GM21526 (cell line): ENCODE measurements around the gene RAB3GAP2.
"Not testable (repeated sequence)": the region's sequence is repeated elsewhere in the genome, so short reads cannot be mapped to it uniquely, and the experiment has no call there.

Source experiments
- ATAC-seq: cut with Tn5 transposase; IDR thresholded peaks from one replicate; pipeline ENCODE4 v1.9.1; 2021; ENCODE audit warnings: moderate library complexity; ENCODE audit not compliant: unreplicated experiment, low FRiP score

RAB3GAP2 gene

GRCh38 chr1:220272047-220272840 is at the start of gene RAB3GAP2:
TSS of gene RAB3GAP2 (minus strand) at chr1:220272453. CDS start at chr1:220272337, 116 bp downstream.
- ATAC-seq = peak; percentile 97

GRCh38 chr1:220321758-220322157 is 49.5 kb upstream of the RAB3GAP2 start:
- ATAC-seq = no peak

DNA sequence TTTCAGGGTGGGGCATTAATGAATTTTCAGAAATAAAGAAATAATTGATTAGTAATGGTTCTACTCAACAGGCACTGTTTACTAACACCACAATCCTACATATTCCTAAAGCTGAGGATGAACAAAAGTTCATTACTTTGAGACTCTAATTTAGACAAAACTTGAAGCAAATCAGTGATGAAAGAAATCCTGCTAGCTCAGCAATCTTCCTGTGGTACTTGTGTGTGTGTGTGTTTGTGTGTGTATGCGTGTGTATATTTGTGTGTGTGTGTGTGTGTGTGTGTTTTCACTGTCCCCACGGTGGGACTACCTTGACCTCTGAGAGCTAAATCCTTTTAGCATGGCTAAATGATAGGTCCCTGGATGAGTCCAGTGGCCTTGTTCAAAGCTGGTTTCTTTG is 48.5 kb upstream of the RAB3GAP2 start:
- no peak for ATAC-seq

- no peak for ATAC-seq
These were observed 46.4 kb upstream of the RAB3GAP2 start for GRCh38 chr1:220318673-220319072.

- no peak for ATAC-seq
These were observed 44.9 kb upstream of the RAB3GAP2 start for GRCh38 chr1:220317161-220317560.

DNA sequence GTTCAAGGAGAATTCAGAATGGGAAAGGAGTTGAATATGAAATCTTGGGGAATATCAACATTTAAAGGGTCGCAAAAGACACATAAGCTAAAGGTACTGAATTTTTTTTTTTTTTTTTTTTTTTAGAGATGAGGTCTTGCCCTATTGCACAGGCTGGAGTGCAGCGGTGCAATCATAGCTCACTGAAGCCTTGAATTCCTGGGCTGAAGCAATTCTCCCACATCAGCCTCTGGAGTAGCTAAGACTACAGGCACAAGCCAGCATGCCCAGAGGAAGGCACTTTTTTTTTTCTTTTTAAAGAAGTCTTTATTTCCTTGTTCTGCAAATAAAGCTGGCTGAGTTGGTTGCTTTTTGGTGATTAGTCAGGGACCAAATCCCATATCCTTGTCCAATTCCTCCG is 44.1 kb upstream of the RAB3GAP2 start:
- no peak for ATAC-seq

DNA sequence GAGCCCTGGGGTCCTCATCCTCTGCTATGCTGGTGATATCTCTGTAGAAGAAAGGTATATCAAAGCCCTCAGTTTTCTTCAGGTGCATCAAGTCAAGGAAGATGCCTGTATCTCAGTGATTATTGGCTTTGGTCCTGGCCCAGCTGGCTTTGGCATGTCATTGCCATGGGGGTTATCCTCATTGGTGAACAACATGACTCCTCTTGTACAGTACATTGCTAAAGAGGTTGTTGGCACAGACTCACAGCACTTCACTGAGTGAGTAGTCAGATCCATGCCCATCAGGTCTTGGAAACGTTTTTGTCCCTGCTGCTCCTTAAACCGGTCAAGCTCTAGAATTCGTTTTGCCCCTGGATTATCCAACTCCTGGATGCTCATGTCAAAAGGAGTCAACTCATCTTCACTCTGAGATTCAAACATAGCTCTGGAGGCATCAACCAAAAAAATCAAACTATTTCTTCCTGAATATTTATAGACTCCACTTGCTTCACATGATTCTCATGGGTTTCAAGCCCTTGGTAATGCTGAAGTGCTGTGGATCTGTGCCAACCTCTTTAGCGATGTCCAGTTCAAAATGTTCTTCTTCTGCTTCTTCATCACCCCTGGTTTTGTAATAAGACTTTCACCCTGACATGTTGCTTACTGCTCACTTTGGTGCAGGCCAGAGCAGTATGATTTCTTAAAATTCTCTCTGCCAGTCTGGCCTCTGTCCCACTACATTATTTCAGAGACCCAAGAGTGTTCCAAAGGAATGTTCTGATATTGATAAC is 43.0 kb upstream of the RAB3GAP2 start:
- no peak for ATAC-seq

- no peak for ATAC-seq
These were observed 41.3 kb upstream of the RAB3GAP2 start for GRCh38 chr1:220313576-220313975.

- ATAC-seq = not testable (repeated sequence)
These were observed 37.9 kb upstream of the RAB3GAP2 start for GRCh38 chr1:220310147-220310546.

- no peak for ATAC-seq
These were observed 35.4 kb upstream of the RAB3GAP2 start for GRCh38 chr1:220307607-220308006.

DNA sequence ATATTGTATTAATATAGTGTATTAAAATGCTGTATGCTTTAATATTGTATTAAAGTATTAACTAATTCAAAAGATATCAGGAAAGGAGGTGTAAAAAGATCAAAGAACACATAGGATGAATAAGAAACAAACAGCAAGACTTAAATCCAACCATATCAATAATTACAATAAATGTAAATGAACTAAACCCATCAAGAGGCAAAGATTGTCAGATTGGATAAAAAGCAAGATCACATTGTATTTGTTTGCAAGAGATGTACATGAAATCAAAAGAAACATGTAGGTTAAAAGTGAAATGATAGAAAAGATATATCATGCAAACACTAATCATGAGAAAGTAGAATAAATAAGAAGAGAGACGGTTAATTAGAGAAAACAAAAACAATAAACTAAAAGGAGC is 34.1 kb upstream of the RAB3GAP2 start:
- ATAC-seq = no peak

- no peak for ATAC-seq
These were observed 31.6 kb upstream of the RAB3GAP2 start for GRCh38 chr1:220303871-220304270.

- no peak for ATAC-seq
These were observed 29.4 kb upstream of the RAB3GAP2 start for GRCh38 chr1:220301630-220302029.

- ATAC-seq = no peak
These were observed 28.3 kb upstream of the RAB3GAP2 start for GRCh38 chr1:220300442-220301121.

GRCh38 chr1:220299337-220299736 is 27.1 kb upstream of the RAB3GAP2 start:
- ATAC-seq = no peak

DNA sequence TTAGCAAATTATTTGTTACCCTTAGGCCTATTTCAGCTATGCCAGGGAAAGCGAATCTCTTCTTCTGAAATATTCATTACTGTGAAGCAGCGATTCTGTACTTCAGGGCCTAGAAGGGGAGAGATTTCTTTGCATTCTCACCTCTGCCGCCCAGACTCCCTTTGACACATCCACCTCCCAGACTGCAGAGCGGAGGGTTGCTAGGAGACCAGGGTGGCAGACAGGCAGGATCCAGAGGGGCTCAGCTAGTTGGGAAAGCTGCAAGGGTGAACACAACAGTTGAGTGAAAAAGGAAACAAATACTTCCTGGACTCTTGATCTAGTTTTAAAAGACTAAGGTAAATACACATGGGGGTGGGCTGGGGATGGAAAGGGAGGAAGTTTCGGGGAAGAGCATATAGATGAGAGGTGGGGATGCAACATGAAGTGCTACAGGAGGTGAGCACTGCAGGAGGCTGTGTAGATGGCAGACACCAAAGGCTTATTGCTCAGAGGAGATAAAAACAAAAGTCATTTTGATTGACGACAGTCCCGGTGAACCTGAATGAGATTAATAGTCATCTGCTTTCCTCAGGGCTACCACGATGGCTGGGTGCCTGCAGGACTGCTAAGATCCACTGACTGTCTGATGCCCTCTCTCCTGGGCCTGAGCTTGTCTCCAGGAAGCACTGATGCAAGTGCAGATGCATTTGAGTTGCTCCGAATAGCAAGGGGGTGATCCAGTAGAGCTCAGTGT is 26.4 kb upstream of the RAB3GAP2 start:
- ATAC-seq = no peak

DNA sequence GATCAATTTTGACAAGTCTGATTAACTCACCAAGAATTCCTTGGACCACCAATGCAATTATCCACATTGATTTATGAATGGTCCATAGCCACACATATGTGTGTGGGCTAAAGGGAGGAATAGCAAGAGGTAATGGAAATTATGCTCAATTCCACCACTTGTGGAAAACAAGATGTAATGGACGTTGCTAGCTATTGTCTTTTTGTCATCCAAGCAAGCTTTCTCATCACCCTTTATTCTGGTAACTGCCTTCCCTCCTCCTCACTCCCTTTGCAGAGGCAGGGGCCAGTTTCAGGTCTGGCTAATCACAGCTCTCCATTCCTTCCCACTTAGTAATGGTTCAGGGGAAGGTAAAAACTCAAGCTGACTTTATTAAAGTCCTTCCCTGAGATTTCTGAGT is 24.7 kb upstream of the RAB3GAP2 start:
- no peak for ATAC-seq

DNA sequence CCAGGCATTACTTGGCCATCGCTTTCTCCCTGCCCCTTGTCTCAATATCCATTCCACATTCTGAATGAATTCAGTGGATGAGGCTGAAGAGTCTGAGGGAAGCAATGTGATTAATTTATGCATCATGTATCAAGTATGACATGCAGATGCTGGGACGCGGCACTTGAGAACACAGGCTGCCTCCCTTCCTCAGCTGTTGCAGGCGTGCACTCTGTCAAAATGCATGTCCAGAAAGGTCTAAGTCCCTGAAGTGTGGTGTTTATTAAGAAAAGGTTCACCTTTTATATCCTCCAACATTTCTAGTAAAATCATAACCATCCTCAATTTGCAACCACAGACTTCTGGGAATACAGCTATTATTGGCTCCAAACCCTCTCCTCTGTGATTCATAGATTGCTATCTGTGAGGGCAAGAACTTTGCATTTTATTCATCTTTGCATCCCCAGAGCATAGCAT is 22.6 kb upstream of the RAB3GAP2 start:
- no peak for ATAC-seq

GRCh38 chr1:220291580-220291979 is 19.3 kb upstream of the RAB3GAP2 start:
- ATAC-seq = no peak

GRCh38 chr1:220290140-220290761 is 18.0 kb upstream of the RAB3GAP2 start:
- no peak for ATAC-seq
